Fibroblast of skin of left biceps (primary cell): ENCODE measurements around the gene CYP2D6.
"Not testable (repeated sequence)": the region's sequence is repeated elsewhere in the genome, so short reads cannot be mapped to it uniquely, and the experiment has no call there.

Source experiments
- DNase-seq, 2 experiments: peaks; one replicate each; pipeline ENCODE4 v3.0.0-alpha.2; 2013; ENCODE audit warnings: low read depth in 2 of 2

Gene CYP2D6

DNA sequence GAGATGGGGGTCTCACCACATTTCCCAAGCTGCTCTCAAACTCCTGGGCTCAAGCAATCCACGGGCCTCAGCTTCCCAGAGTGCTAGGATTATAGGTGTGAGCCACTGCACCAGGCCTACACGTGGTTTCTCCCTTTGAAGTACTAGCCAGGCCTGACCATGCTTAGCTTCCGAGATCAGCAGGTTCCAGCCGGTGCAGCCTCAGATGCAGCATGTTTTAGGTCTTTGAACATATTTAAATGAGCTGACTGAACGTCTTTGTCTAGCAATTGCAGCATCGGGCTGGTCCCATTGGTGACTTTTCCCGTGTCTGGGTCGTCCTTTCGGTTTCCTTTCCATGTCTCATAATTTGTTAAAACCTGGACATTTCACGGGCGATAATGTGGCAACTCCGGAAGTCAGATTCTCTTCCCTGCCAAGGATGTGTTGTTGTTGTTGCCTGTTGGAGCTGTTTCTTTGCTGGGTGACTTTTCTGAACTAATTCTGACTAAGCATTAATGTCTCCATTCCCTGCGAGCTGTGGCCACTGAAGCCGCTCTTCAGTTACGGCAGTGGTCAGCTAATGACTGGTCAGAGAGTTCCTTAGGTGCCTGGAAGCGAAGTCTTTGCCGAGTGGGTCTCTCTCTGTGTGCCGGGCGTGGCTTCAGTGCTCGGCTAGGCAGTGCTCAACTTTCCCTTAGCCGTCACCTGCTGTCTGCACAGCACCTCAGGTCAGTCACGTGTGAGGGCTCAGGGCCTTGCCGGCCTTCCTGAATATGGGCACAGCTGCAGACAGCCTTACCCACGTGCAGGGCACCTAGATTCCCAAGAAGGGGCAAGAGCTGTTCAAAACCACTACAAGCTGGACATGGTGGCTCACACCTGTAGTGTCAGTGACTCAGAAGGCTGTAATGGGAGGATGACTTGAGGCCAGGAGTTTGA lies 3.8 kb upstream of the CYP2D6 start:
- DNase-seq, result no peak

DNA sequence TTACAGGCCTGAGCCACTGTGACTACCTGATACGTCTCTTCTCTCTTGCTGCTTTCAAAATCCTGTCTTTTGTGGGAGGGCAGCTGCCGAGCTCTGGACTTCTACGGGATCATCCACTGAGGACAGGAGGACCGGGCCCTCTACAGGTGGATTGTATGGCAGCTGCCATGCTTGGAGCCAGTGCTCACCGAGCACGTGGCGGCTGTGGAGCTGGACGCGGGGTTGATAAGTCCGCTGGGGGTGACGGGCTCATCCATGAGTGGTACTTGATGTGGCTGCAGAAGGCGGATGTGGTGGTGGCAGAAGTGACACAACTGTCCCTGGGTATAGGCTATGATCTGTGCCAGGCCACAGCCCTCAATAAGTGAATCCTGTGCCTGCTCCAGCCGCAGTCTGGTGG lies 1.8 kb upstream of the CYP2D6 start:
- no peak for DNase-seq

DNA sequence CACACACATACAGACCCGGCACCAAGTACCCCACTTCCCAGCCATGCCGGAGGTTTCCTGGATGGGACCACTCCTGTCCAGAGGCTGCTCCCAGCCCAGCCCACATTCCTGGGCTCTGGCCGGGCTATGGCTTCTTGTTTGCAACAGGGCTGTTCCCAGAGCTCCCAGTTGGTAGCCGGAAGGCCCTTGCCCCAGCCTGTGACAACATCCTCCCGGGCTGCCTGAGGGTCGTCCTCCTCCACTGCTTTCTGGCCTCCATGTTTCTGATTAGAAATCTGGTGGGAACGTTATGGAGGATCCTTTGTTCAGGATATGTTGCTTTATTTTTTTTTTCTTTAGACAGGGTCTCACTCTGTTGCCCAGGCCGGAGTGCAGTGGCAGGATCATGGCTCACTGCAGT lies 952 bp upstream of the CYP2D6 start:
- no peak for DNase-seq

DNA sequence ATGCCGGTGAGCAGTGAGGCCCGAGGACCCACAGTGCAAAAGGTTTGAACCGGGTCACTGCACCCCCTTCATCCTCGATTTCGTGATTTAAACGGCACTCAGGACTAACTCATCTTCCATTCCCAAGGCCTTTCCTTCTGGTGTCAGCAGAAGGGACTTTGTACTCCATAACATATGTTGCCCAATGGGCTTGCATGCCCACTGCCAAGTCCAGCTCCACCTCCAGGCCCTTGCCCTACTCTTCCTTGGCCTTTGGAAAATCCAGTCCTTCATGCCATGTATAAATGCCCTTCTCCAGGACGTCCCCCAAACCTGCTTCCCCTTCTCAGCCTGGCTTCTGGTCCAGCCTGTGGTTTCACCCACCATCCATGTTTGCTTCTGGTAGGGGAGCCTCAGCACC lies 428 bp downstream of the CYP2D6 start:
- DNase-seq, result not testable (repeated sequence)

DNA sequence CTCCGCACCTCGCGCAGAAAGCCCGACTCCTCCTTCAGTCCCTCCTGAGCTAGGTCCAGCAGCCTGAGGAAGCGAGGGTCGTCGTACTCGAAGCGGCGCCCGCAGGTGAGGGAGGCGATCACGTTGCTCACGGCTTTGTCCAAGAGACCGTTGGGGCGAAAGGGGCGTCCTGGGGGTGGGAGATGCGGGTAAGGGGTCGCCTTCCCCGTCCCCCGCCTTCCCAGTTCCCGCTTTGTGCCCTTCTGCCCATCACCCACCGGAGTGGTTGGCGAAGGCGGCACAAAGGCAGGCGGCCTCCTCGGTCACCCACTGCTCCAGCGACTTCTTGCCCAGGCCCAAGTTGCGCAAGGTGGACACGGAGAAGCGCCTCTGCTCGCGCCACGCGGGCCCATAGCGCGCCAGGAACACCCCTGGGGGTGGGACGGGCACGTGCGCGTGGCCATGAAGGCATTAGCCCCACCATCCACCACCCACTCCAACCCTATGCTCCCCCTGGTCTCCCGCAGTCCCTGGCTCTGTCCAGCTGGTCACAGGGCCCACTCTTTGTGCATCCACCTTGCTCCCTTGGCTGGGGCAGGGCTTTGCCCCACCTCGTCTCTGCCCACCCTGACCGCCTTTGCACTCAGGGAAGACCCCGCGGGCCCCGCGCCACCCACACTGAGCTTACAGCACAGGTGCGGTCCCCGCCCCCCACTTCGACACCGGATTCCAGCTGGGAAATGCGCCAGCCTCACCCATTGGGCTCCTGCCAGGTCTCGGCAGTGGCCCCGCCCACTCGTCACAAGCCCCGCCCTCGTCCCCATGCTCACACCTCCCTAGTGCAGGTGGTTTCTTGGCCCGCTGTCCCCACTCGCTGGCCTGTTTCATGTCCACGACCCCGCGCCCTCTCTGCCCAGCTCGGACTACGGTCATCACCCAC lies 1.6 kb downstream of the CYP2D6 start:
- DNase-seq, result not testable (repeated sequence)

DNA sequence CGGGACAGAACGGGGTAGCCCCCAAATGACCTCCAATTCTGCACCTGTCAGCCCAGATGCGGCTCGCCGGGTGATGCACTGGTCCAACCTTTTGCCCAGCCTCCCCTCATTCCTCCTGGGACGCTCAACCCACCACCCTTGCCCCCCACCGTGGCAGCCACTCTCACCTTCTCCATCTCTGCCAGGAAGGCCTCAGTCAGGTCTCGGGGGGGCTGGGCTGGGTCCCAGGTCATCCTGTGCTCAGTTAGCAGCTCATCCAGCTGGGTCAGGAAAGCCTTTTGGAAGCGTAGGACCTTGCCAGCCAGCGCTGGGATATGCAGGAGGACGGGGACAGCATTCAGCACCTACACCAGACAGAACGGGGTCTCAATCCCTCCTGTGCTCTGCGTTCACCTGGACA lies 2.6 kb downstream of the CYP2D6 start:
- DNase-seq, result not testable (repeated sequence)

DNA sequence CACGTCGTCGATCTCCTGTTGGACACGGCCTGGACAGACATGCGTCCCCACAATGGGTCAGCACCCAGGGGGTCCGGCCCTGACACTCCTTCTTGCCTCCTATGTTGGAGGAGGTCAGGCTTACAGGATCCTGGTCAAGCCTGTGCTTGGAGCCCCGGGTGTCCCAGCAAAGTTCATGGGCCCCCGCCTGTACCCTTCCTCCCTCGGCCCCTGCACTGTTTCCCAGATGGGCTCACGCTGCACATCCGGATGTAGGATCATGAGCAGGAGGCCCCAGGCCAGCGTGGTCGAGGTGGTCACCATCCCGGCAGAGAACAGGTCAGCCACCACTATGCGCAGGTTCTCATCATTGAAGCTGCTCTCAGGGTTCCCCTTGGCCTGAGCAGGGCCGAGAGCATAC lies 3.0 kb downstream of the CYP2D6 start:
- DNase-seq, result no peak

DNA sequence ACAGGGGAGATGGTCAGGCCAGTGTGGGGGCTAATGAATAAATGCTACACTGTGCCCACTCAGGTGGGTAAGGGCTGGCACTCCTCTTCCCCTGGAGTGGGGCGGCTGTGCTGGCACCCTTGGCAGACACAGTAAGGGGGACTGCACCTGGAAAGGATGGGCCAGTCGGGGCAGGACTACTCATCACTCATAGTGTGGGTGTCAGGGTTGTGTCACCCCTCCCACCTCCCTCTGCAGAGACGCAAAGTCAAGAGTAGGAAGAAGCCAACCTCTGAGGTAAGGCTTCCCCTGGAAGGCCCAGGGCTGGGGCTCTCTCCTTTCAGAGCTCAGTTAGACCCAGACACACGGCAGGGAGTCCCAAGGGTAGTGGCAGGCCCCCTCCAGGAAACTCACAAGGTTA lies 7.1 kb downstream of the CYP2D6 start:
- DNase-seq, result not testable (repeated sequence)

DNA sequence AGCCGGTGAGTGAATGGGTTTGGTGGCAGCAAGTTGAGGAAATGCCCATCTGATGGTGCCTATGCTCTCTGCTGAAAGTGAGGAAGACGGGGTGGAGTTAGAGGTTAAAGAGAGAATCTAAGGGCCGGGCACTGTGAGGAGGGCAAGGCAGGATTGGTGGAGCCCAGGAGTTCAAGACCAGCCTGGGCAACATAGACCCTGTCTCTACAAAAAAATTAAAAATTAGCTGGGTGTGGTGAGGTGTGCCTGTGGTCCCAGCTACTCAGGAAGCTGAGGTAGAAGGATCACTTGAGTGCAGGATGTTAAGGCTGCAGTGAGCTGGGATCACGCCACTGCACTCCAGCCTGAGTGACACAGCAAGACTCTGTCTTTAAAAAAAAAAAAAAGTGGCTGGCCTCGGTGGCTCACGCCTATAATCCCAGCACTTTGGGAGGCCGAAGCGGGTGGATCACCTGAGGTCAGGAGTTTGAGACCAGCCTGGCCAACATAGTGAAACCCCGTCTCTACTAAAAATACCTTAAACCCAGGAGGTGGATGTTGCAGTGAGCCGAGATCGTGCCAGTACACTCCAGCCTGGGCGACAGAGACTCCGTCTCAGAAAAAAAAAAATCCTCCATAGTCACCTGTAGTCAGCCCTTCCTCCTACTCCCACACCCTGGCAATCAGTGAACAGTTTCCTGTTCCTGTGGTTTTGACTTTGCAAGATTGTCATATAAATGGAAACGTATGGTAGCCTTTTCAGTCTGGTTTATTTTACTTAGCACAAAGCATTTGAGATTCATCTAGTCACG lies 10.2 kb downstream of the CYP2D6 start:
- not testable (repeated sequence) for DNase-seq

DNA sequence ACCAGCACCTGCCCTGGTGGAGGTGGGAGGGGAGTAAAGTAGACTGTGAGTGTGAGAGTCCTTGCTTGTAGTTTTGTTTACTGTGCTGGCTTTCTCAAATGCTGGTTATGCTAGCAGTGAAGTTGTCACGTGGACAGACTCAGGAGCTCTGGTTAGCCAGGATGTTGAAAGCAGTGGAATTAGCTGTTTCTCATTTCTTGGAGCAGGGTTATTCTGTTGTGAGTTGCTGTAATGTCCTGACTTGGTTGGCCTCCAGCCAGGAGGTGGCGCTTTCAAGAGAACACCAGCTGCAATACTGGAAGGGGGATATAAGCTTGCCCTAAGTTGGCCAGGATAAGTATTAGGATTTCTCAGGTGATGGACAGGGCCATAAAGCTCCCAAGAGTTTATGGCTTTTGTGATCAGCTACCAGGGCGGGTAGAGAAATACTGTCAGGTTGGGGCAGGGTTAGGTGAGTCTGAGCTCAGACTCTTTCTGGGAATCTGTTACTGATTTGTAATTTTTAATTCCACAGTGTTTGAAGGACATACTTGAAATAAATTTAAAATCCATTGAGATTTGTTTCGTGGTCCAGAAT lies 13.7 kb downstream of the CYP2D6 start:
- no peak for DNase-seq

DNA sequence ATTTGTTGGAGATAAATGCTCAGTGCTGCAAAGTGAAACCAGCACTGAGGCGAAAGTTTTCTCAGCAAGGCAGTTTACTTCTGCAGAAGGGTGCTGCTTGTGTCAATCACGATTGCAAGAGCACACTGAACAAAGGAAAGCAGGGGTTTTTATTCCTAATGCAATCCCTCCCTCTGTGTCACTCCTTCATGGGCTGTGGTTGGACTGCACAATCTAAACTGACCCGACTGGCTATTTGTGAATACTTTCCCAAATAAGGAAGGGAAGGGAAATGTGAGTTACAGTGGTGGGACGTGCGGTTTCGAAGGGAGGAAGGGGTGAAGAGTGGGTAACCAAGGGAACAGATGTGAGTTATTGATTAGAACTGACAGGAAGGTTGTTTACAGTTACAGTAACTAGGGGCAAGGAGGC lies 15.2 kb downstream of the CYP2D6 start:
- not testable (repeated sequence) for DNase-seq

DNA sequence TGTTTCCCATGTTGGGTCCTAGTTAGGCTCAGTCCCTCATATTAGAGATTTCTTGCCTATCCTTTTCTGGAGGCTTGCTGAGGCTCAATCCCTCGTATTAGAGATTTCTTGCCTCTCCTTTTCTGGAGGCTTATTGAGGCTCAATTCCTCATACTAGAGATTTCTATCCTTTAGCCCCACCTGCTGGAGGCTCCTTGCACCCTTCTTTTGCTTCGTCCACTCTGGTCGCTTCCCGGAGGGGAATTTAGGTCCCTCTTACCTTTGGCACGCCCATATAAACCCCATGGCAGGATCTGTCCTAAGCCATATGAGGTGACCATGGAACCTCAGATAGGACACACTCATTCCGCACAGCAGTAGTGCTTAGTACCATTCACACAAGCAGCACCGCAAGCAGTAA lies 15.9 kb downstream of the CYP2D6 start:
- no peak for DNase-seq

DNA sequence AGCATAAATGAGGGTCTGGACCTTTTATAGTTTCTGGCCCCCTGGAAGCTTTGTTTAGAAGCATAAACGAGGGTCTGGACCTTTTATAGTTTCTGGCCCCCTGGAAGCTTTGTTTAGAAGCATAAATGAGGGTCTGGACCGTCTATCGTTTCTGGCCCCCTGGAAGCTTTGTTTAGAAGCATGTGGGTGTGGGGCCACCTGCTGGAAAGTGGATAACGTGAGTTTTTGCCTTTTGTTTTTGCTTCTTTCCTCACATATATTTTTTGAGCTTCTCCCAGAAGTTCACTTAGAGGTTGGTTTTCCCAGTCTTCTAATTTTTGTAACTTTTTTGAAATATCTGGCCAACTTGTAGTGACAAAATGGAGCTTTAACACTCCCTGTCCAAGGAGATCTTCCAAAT lies 17.8 kb downstream of the CYP2D6 start:
- not testable (repeated sequence) for DNase-seq

DNA sequence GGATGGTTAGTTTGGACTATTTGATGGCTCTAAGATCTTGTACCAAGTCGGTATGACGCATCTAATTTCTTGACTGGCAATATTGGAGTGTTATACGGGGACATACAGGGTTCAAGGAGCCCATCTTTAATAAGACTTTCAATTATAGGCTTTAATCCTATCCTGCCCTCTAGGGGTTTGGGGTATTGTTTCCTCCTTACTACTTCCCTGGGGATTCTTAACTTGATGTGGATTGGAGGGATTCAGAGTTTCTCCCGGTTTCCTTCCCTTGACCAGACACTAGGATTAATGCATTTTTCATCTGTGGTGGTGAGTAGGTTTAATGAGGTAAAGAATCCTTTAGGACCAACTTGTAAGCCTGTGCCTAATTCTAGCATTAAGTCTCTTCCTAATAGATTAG lies 18.8 kb downstream of the CYP2D6 start:
- DNase-seq, result no peak

DNA sequence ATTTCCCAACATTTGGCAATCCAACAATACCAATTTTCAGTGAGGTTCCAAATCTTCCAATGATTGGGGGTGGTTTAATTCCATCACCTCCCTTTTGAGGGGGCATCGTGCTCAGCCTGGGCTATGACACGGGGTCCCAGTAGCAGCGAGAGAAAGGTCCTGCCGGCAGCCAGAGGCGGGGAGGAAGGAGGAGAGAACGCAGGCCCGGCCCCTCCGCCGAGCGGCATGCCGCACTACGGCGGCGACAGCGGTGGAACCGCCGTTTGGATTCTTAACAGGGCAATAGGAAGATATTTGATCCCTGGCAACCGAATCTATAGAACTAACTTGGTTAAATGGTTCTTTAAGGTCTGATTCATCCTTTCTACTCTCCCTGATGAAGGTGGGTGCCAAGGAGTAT lies 21.8 kb downstream of the CYP2D6 start:
- DNase-seq, result no peak

DNA sequence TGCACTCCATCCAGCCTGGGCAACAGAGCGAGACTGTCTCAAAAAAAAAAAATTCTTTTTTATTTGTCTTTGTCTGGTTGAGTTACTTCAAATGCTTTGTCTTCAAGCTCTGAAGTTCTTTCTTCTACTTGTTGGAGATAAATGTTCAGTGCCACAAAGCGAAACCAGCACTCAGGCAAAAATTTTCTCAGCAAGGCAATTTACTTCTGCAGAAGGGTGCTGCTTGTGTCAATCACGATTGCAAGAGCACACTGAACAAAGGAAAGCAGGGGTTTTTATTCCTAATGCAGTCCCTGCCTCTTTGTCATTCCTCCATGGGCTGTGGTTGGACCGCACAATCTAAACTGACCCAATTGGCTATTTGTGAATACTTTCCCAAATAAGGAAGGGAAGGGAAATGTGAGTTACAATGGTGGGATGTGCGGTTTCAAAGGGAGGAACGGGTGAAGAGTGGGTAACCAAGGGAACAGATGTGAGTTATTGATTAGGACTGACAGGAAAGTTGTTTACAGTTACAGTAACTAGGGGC lies 26.2 kb downstream of the CYP2D6 start:
- DNase-seq, result not testable (repeated sequence)

DNA sequence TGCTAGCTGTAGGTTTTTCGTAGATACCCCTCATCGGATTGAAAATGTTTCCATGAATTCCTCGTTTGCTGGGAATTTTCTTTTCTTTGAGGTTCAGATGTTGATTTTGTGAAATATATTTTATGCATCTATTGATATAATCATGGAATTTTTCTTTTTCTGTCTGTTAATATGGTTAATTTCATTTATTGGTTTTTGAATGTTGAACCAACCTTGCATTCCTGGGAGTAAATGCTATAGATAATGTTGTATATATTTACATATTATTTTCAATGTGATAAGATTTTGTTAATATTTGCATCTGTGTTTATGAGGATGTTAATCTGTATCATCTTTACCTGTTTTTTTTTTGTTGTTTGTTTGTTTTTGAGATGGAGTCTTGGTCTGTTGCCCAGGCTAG lies 29.4 kb downstream of the CYP2D6 start:
- no peak for DNase-seq

DNA sequence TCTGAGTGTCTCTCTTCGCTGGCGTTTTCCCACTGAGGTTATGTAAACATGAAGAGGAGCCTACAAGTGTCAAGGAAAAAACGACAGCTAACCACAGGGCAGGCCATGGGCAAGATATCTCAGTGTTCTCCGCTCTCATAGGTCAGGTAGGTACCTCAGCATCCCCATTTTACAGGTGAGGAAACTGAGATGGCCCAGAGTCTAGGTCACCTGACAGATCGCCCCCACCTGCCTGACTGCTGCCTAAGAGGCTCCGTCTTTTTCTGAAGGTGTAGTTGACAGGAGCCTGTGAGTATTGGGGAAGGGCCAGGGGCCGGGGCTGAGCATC lies 39.2 kb downstream of the CYP2D6 start:
- DNase-seq, result no peak

DNA sequence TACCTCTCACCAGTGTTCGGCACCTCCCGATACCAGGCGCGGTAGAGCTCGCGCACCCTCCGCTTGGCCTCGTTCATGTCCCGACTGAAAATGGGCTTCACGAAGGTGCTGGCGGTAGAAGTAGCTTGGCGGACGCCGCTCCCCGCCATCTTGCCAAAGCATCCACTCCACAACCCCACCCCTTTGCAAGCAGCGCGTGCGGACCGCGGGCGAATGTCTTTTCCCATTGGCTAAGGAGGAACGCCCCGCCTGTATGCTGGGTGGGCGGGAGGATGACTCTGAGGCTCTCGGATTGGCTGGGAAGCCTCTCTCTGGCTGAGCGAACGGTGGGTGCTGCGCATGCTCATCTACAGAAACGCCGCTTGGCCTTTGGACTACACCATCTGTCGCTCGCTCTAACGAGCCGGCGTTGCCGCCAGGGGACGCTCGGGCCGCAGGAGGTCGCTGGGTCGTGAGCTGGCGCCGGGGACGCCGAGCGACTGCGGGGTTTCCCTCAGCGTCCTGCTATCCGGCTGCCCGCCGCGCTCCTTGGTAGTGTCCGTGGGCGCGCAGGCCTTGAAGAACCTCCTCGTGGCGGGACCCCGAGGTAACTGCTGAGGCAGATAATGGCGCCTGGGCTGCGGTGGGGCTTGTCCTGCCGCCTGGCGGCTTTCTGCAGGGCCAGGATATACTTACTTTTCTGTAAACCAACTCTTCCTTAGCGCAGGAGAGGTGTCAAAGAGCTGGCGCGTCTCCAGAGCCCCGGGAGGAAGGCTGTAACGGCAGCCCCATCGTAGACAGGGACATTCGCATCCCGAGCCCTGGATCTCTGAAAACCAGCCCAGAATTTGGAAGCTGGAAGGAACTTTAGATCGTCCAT lies 39.8 kb downstream of the CYP2D6 start, which contains the start of gene NDUFA6:
NDUFA6 (minus strand) TSS at position 177 of the 859 bp plus-strand sequence; CDS start at position 149, 28 bp downstream.
- DNase-seq, result peak; percentile 95 to 96

DNA sequence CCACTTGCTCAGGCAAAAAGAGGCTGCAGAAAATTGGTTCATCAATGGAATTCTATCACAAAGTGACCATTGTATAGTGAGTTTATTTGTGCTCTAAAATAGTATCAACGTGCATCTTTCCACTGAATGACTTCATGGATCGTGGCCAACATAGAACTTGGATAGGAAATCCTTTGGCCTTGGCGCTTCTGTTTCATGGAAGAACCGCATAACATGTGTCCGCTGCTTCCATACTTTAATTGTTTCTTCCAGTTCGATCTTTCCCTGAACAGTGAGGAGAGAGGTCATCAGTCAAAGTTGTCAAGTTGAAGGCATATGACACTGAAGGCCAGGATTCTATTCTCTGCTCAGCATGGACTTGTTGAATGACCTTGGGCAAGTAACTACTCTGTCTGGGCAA lies 44.6 kb downstream of the CYP2D6 start:
- no peak for DNase-seq
